Karpas-422 (cell line): ENCODE measurements around the gene ART1. TPM values are rescaled to one million over a fixed set of nuclear protein-coding genes. Genes with fewer than 3 reads are reported as not detected.
A peak's percentile ranks its signal among the peaks of the same experiment; 100 is the strongest.
"Not testable (repeated sequence)": the region's sequence is repeated elsewhere in the genome, so short reads cannot be mapped to it uniquely, and the experiment has no call there.

ENCODE experiments used
- DNase-seq: peaks from one replicate; pipeline ENCODE4 v3.0.0-alpha.2; 2015
- H2AFZ ChIP-seq: fragments of 200-600 bp; sonication (generic); 2 replicates; pipeline ENCODE4 v1.6.1; 2014; ENCODE audit warnings: antibody characterized with exemption, low read length, mixed read lengths
- H3K27ac ChIP-seq: fragments of 200-600 bp; sonication (generic); 2 replicates; pipeline ENCODE4 v1.5.1; 2014; ENCODE audit warnings: mild to moderate bottlenecking, low read length, moderate library complexity
- H3K27me3 ChIP-seq: fragments of 200-600 bp; sonication (generic); 2 replicates; pipeline ENCODE4 v1.6.1; 2014; ENCODE audit warnings: low read length, mixed read lengths
- H3K36me3 ChIP-seq: fragments of 200-600 bp; sonication (generic); 2 replicates; pipeline ENCODE4 v1.6.1; 2014; ENCODE audit warnings: low read length, mixed read lengths; ENCODE audit not compliant: insufficient read depth
- H3K4me1 ChIP-seq: fragments of 200-600 bp; sonication (generic); 2 replicates; pipeline ENCODE4 v1.6.1; 2014; ENCODE audit warnings: mild to moderate bottlenecking, low read length, mixed read lengths
- H3K4me2 ChIP-seq: fragments of 200-600 bp; sonication (generic); 2 replicates; pipeline ENCODE4 v1.6.1; 2014; ENCODE audit warnings: low read length, low read depth, mild to moderate bottlenecking; ENCODE audit not compliant: poor library complexity, severe bottlenecking
- H3K4me3 ChIP-seq: fragments of 200-600 bp; sonication (generic); 2 replicates; pipeline ENCODE4 v1.5.1; 2014; ENCODE audit warnings: mild to moderate bottlenecking, antibody characterized with exemption, low read length, mixed read lengths
- H3K79me2 ChIP-seq: fragments of 200-600 bp; sonication (generic); 2 replicates; pipeline ENCODE4 v1.6.1; 2014; ENCODE audit warnings: mild to moderate bottlenecking, low read length, mixed read lengths
- H3K9ac ChIP-seq: fragments of 200-600 bp; sonication (generic); 2 replicates; pipeline ENCODE4 v1.6.0; 2014; ENCODE audit warnings: low read length
- H3K9me2 ChIP-seq: fragments of 200-600 bp; sonication (generic), shearing (Covaris generic); replicated peaks from 2 replicates; pipeline ENCODE4 v1.6.0; 2014; ENCODE audit warnings: mild to moderate bottlenecking, low read length, moderate library complexity; ENCODE audit not compliant: insufficient read depth
- H3K9me3 ChIP-seq: fragments of 300-700, 200-600 bp; sonication (generic); 2 replicates; pipeline ENCODE4 v1.6.1; 2014; ENCODE audit warnings: low read length, mixed read lengths
- H4K20me1 ChIP-seq: fragments of 200-600 bp; sonication (generic); 2 replicates; pipeline ENCODE4 v1.6.1; 2014; ENCODE audit warnings: mild to moderate bottlenecking, antibody characterized with exemption, low read length, low read depth; ENCODE audit not compliant: insufficient read depth
- total RNA-seq: library from RNA; depleted of rRNA; stranded (reverse); fragments of >200 nt; shearing (Covaris generic); gene quantifications from 2 replicates; pipeline ENCODE4 v1.2.3, GENCODE V29; 2014; ENCODE audit warnings: low replicate concordance

Gene ART1
- total RNA-seq, 1 experiment from 2014 or later, result not detected

- not testable (repeated sequence) for H3K36me3 ChIP-seq, DNase-seq, H3K4me1 ChIP-seq, H3K9ac ChIP-seq, H3K9me3 ChIP-seq, H3K79me2 ChIP-seq, H3K27ac ChIP-seq, H3K4me2 ChIP-seq, H3K27me3 ChIP-seq, H4K20me1 ChIP-seq, H2AFZ ChIP-seq, H3K4me3 ChIP-seq, H3K9me2 ChIP-seq
Observed at GRCh38 chr11:3652514-3652913, 7.6 kb downstream of the ART1 start.

- Histone ChIP-seq H3K27me3 (no peaks in the 10 kb centered on the region), H3K27ac (no peak overlapping the region), H3K36me3 (no peaks in the 10 kb centered on the region), H3K4me1 (no peaks in the 10 kb centered on the region), H3K9ac (no peak overlapping the region), H3K4me3 (no peak overlapping the region), H4K20me1 (peaks cover 1% of the 10 kb centered on the region; the same call in 1 of the 2 replicates), H3K79me2 (no peaks in the 10 kb centered on the region), H3K4me2 (no peak overlapping the region), H2AFZ (no peak overlapping the region), H3K9me2 (no peaks in the 10 kb centered on the region), H3K9me3 (no peaks in the 10 kb centered on the region)
- peak; percentile 51 for DNase-seq
Observed at GRCh38 chr11:3655547-3655946, 10.6 kb downstream of the ART1 start.

- H3K4me2 ChIP-seq, result not testable (repeated sequence)
Observed at GRCh38 chr11:3657331-3657730, 12.4 kb downstream of the ART1 start.

DNA sequence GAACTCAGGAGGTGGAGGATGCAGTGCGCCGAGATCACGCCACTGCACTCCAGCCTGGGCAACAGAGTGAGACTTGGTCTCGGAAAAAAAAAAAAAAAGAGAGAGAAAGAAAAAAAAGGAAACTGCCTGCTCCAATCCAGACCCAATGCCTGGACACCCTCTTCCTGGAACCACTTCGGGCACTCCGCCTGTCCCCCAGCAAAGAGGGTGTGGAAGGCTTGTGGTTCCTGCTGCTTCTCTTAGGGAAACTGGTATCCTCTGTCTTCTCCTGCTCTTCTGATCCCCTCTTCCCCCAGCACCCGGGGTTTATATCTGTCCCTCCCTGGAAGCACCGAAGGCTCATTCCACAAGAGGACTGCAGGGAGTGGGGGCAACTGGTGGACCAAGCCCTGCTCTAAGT is 13.3 kb downstream of the ART1 start:
- Histone ChIP-seq H3K9me2 (no peaks in the 10 kb centered on the region), H3K79me2 (no peaks in the 10 kb centered on the region), H3K4me3 (no peak overlapping the region), H3K4me2 (no peak overlapping the region), H3K36me3 (no peaks in the 10 kb centered on the region), H3K9ac (no peak overlapping the region), H4K20me1 (peaks cover 5% of the 10 kb centered on the region; the same call in 1 of the 2 replicates), H3K27me3 (no peaks in the 10 kb centered on the region), H3K4me1 (no peaks in the 10 kb centered on the region), H3K27ac (no peak overlapping the region), H3K9me3 (no peaks in the 10 kb centered on the region), H2AFZ (no peak overlapping the region)
- DNase-seq, result no peak

More at GRCh38 chr11:3657331-3657730, 12.4 kb downstream of the ART1 start:
- H3K4me3 ChIP-seq, H3K4me1 ChIP-seq, H3K27me3 ChIP-seq, H3K27ac ChIP-seq, H4K20me1 ChIP-seq, DNase-seq, H3K9me3 ChIP-seq, H2AFZ ChIP-seq, H3K36me3 ChIP-seq, H3K9ac ChIP-seq, H3K9me2 ChIP-seq, H3K79me2 ChIP-seq: not testable (repeated sequence)

DNA sequence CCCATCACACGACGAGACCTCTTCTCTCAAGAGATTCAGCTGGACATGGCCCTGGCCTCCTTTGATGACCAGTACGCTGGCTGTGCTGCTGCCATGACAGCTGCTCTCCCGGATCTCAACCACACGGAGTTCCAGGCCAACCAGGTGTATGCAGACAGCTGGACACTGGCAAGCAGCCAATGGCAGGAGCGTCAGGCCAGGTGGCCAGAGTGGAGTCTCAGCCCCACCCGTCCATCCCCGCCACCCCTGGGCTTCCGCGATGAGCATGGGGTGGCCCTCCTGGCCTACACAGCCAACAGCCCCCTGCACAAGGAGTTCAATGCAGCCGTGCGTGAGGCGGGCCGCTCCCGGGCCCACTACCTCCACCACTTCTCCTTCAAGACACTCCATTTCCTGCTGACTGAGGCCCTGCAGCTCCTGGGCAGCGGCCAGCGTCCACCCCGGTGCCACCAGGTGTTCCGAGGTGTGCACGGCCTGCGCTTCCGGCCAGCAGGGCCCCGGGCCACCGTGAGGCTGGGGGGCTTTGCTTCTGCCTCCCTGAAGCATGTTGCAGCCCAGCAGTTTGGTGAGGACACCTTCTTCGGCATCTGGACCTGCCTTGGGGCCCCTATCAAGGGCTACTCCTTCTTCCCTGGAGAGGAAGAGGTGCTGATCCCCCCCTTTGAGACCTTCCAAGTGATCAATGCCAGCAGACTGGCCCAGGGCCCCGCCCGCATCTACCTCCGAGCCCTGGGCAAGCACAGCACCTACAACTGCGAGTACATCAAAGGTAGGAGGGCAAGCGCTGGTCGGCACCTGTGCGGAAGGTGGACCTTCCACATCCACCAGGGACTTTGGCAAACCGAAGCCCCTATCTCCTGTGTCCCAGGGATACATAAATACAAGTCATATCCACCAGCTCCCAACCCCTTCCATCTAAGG is 14.9 kb downstream of the ART1 start:
- Histone ChIP-seq H3K9me3 (no peaks in the 10 kb centered on the region), H3K9ac (no peak overlapping the region), H3K36me3 (no peaks in the 10 kb centered on the region), H3K4me2 (no peak overlapping the region), H4K20me1 (peaks cover 9% of the 10 kb centered on the region; the same call in 1 of the 2 replicates), H3K4me3 (no peak overlapping the region), H3K9me2 (no peaks in the 10 kb centered on the region), H2AFZ (no peak overlapping the region), H3K27me3 (no peaks in the 10 kb centered on the region), H3K4me1 (no peaks in the 10 kb centered on the region), H3K27ac (no peak overlapping the region), H3K79me2 (no peaks in the 10 kb centered on the region)
- no peak for DNase-seq

- no peak for DNase-seq
- Histone ChIP-seq H3K4me2 (no peak overlapping the region), H3K79me2 (no peaks in the 10 kb centered on the region), H4K20me1 (peaks cover 9% of the 10 kb centered on the region; the same call in 1 of the 2 replicates), H3K9ac (no peak overlapping the region), H2AFZ (no peak overlapping the region), H3K27me3 (no peaks in the 10 kb centered on the region), H3K36me3 (no peaks in the 10 kb centered on the region; the same call in 1 of the 2 replicates), H3K4me1 (no peaks in the 10 kb centered on the region), H3K9me2 (no peaks in the 10 kb centered on the region), H3K27ac (no peak overlapping the region), H3K4me3 (no peak overlapping the region), H3K9me3 (no peaks in the 10 kb centered on the region)
Observed at GRCh38 chr11:3660960-3661359, 16.0 kb downstream of the ART1 start.

- Histone ChIP-seq H3K4me1 (no peaks in the 10 kb centered on the region), H3K4me3 (no peak overlapping the region), H2AFZ (no peak overlapping the region), H3K36me3 (no peaks in the 10 kb centered on the region; the same call in 1 of the 2 replicates), H3K27ac (no peak overlapping the region), H3K9ac (no peak overlapping the region), H3K79me2 (no peaks in the 10 kb centered on the region), H3K27me3 (no peaks in the 10 kb centered on the region), H3K9me2 (no peaks in the 10 kb centered on the region), H4K20me1 (peaks cover 9% of the 10 kb centered on the region; the same call in 1 of the 2 replicates), H3K4me2 (no peak overlapping the region), H3K9me3 (no peaks in the 10 kb centered on the region)
- DNase-seq, result no peak
Observed at GRCh38 chr11:3662856-3663255, 17.9 kb downstream of the ART1 start.

DNA sequence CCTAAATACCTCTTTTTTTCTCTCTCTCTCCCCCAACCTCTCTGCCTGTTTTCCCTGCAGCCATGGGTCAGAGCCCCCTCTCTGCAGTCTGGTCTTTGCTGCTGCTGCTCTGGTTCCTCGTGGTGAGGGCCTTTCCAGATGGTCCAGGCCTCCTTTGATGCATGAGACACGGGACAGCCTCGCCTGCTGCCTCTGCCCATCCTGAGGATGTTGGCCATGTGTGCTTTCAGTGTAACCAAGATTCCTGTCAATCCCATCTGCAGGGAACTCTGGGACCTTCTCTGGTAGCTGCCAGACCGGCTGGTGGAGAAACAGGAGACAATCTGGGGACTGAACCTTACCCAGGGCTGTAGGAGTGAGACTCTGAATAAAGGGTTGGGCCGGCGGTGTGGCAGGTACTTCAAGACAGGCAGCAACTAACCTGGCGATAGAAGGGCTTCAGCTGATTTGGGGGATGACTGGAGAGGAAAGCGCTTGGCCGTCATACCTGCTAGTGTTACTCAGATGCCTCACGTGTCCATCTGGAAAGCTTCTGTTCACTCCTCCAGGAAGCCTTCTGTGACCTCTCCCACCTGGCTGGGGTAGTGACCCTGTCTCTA is 19.2 kb downstream of the ART1 start:
- no peak overlapping the region for H3K4me3 ChIP-seq
- no peak overlapping the region for H3K27ac ChIP-seq
- H3K79me2 ChIP-seq, result no peaks in the 10 kb centered on the region
- peaks cover 9% of the 10 kb centered on the region; the same call in 1 of the 2 replicates for H4K20me1 ChIP-seq
- no peaks in the 10 kb centered on the region for H3K9me2 ChIP-seq
- H3K4me1 ChIP-seq, result no peaks in the 10 kb centered on the region
- H3K9me3 ChIP-seq, result no peaks in the 10 kb centered on the region
- no peaks in the 10 kb centered on the region for H3K27me3 ChIP-seq
- DNase-seq, result no peak
- no peak overlapping the region for H2AFZ ChIP-seq
- peaks cover under 1% of the 10 kb centered on the region; the same call in 1 of the 2 replicates for H3K36me3 ChIP-seq
- no peak overlapping the region for H3K9ac ChIP-seq
- no peak overlapping the region for H3K4me2 ChIP-seq
